HepG2 (cell line): ENCODE data around the gene HYAL1. TPM values are rescaled to one million over a fixed set of nuclear protein-coding genes. Genes with fewer than 3 reads are reported as not detected.

Experiments
- FOSL2 ChIP-seq: sonication (generic); formaldehyde crosslinking; IDR thresholded peaks from 2 replicates; pipeline ENCODE4 v1.4.0; 2020; ENCODE audit warnings: missing genetic modification reagents
- HMGA1 ChIP-seq: sonication (generic); formaldehyde crosslinking; conservative IDR thresholded peaks from 2 replicates; pipeline ENCODE4 v1.4.0; 2020; ENCODE audit warnings: missing genetic modification reagents
- LCORL ChIP-seq, 2 experiments: fragments of 450-650 bp in 1 of 2; sonication (generic) in 1 of 2; formaldehyde crosslinking in 1 of 2; IDR thresholded peaks; 2 replicates each; pipeline versions ENCODE4 v1.5.0 to v1.6.1; 2017 to 2020; ENCODE audit warnings: antibody characterized with exemption in 1 of 2, missing genetic modification reagents in 1 of 2
- NR2F1 ChIP-seq, 2 experiments: fragments of 450-650 bp in 1 of 2; formaldehyde crosslinking in 1 of 2; IDR thresholded peaks; 2 replicates each; pipeline versions ENCODE4 v1.5.0 to v1.6.1; 2016 to 2020; ENCODE audit warnings: mild to moderate bottlenecking in 1 of 2, missing compliant biosample characterization in 1 of 2, missing genetic modification reagents in 1 of 2, moderate library complexity in 1 of 2
- RBM22 ChIP-seq: fragments of 200-400 bp; formaldehyde crosslinking; optimal IDR thresholded peaks from 2 replicates; pipeline ENCODE3; 2017; ENCODE audit warnings: mild to moderate bottlenecking, low read length, moderate library complexity
- ZNF496 ChIP-seq: sonication (generic); formaldehyde crosslinking; IDR thresholded peaks from 2 replicates; pipeline ENCODE4 v1.8.1; 2023; ENCODE audit warnings: mild to moderate bottlenecking, moderate library complexity, missing genetic modification reagents; ENCODE audit not compliant: insufficient replicate concordance
- ZSCAN21 ChIP-seq: sonication (generic); formaldehyde crosslinking; IDR thresholded peaks from 2 replicates; pipeline ENCODE4 v1.8.0; 2022; ENCODE audit warnings: mild to moderate bottlenecking, missing genetic modification reagents, moderate library complexity, borderline replicate concordance
- polyA plus RNA-seq, 8 experiments: library from polyadenylated mRNA; depleted of rRNA in 3 of 8; stranded (reverse) in 7 of 8; unstranded in 1 of 8; fragments of >200 nt; fragmentation: Illumina TruSeq in 4 of 8; extraction: Trizol in 4 of 8; gene quantifications; 2 replicates each; pipeline versions ENCODE4 v1.2.1 to v1.2.3, GENCODE V29; 2011 to 2016; ENCODE audit warnings: low read depth in 4 of 8, missing spikeins in 1 of 8, mixed read lengths in 1 of 8; ENCODE audit not compliant: insufficient read depth in 1 of 8
- total RNA-seq, 5 experiments: library from RNA; depleted of rRNA; stranded (reverse); fragments of >200 nt; fragmentation: Illumina TruSeq; extraction: Trizol; gene quantifications; 2 replicates each; pipeline ENCODE4 v1.2.3, GENCODE V29; 2016; ENCODE audit warnings: low read depth in 1 of 5
- TF ChIP-seq, protein P1 (sequence below): sonication (generic); formaldehyde crosslinking; IDR thresholded peaks from 2 replicates; pipeline ENCODE4 v1.5.1; 2020; ENCODE audit warnings: missing genetic modification reagents, mild to moderate bottlenecking, borderline replicate concordance
- TF ChIP-seq, protein P2 (sequence below): sonication (generic); formaldehyde crosslinking; IDR thresholded peaks from 2 replicates; pipeline ENCODE4 v1.9.0; 2022; ENCODE audit warnings: low read depth, missing genetic modification reagents

HYAL1 gene
- total and polyA plus RNA-seq, 2 of the 13 experiments (the other 11 are each of a cell fraction or from before 2014, with no cell fraction given), result 76.5 to 193 TPM

DNA sequence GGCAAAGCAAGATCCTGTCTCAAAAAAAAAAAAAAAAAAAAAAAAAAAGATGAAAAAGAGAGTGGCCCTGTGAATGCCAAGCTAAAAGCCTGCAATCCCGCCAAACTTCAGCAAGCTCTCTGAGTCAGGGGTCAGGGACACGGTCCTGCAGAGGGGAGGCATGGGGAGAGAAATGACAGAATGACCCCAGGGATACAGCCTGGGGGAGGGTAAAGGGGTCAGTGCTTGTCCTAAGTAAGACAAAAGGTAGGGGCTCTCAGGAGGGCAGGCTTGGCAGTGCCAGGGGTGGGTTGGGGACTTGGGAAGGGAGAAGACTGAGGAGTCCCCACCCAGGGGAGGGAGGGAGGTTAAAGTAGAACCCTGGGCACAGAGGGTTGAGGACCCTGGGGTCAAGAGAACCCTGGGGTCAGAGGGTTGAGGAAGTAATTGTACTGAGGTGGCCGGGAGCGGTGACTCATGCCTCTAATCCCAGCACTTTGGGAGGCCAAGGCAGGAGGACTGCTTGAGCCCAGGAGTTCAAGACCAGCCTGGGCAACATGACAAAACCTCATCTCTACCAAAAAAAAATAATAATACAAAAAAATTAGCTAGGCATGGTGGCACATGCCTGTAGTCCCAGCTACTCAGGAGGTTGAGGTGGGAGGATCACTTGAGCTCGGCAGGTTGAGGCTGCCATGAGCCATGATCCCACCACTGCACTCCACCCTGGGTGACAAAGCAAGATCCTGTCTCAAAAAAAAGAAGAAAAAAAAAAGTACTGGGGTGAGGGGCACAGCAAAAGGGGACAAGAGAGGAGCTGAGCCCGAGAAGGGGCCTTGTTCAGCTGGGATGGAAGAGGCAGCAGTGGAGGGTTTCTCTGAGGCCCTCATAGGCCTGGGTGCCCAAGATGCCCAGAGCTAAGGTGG lies 39.6 kb downstream of the HYAL1 start (continued):
- TF ChIP-seq, protein P1, sequence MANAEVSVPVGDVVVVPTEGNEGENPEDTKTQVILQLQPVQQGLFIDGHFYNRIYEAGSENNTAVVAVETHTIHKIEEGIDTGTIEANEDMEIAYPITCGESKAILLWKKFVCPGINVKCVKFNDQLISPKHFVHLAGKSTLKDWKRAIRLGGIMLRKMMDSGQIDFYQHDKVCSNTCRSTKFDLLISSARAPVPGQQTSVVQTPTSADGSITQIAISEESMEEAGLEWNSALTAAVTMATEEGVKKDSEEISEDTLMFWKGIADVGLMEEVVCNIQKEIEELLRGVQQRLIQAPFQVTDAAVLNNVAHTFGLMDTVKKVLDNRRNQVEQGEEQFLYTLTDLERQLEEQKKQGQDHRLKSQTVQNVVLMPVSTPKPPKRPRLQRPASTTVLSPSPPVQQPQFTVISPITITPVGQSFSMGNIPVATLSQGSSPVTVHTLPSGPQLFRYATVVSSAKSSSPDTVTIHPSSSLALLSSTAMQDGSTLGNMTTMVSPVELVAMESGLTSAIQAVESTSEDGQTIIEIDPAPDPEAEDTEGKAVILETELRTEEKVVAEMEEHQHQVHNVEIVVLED (CRISPR knock-in tag), result no peak
- TF ChIP-seq ZSCAN21 (CRISPR knock-in tag), result 0 out of 2 replicates have a peak, but pooled peaks have one; percentile 41
- TF ChIP-seq RBM22, result no peak
- peak; percentile 83 for TF ChIP-seq FOSL2 (CRISPR knock-in tag)
- no peak for TF ChIP-seq ZNF496 (CRISPR knock-in tag)
- TF ChIP-seq LCORL (IDR thresholded peaks at IDR 0.05), result no peak
- 0 out of 2 replicates have a peak, but pooled peaks have one; percentile 53 for TF ChIP-seq LCORL (CRISPR knock-in tag; IDR thresholded peaks at IDR 0.05)
- TF ChIP-seq, protein P2, sequence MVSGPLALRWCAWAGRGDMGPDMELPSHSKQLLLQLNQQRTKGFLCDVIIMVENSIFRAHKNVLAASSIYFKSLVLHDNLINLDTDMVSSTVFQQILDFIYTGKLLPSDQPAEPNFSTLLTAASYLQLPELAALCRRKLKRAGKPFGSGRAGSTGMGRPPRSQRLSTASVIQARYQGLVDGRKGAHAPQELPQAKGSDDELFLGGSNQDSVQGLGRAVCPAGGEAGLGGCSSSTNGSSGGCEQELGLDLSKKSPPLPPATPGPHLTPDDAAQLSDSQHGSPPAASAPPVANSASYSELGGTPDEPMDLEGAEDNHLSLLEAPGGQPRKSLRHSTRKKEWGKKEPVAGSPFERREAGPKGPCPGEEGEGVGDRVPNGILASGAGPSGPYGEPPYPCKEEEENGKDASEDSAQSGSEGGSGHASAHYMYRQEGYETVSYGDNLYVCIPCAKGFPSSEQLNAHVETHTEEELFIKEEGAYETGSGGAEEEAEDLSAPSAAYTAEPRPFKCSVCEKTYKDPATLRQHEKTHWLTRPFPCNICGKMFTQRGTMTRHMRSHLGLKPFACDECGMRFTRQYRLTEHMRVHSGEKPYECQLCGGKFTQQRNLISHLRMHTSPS, result peak; percentile 83
- TF ChIP-seq NR2F1 (CRISPR knock-in tag; IDR thresholded peaks at IDR 0.05), result peak; percentile 76 to 90; a peak in 3 of 4 replicates
- TF ChIP-seq HMGA1 (CRISPR knock-in tag), result no peak
